Duodenal mucosa (tissue), 2 donors: ENCODE results near the gene SLC25A25.

ENCODE experiments used
- H3K27ac ChIP-seq: one replicate; pipeline ENCODE4 v1.7.0; 2013; ENCODE audit warnings: low read depth, low read length
- H3K27me3 ChIP-seq, 2 donors: one replicate each; pipeline ENCODE4 v1.7.0; 2013; ENCODE audit warnings: low read length in 2 of 2, control low read depth in 1 of 2; ENCODE audit not compliant: insufficient read depth in 2 of 2, control insufficient read depth in 1 of 2
- H3K36me3 ChIP-seq, 2 donors: one replicate each; pipeline ENCODE4 v1.7.0; 2013; ENCODE audit warnings: low read length in 2 of 2, control low read depth in 1 of 2; ENCODE audit not compliant: insufficient read depth in 2 of 2, control insufficient read depth in 1 of 2
- H3K4me1 ChIP-seq, 2 donors: one replicate each; pipeline ENCODE4 v1.7.0; 2013; ENCODE audit warnings: low read length in 2 of 2, control low read depth in 1 of 2; ENCODE audit not compliant: insufficient read depth in 2 of 2, control insufficient read depth in 1 of 2
- H3K4me3 ChIP-seq, 2 donors: one replicate each; pipeline ENCODE4 v1.7.0; 2013; ENCODE audit warnings: low read length in 2 of 2, low read depth in 1 of 2
- H3K9ac ChIP-seq, 2 donors: one replicate each; pipeline ENCODE4 v1.7.0; 2013; ENCODE audit warnings: low read length in 2 of 2, low read depth in 1 of 2
- H3K9me3 ChIP-seq, 2 donors: one replicate each; pipeline ENCODE4 v1.7.0; 2013; ENCODE audit warnings: low read length in 2 of 2, control low read depth in 1 of 2; ENCODE audit not compliant: control insufficient read depth in 1 of 2

The SLC25A25 gene

DNA sequence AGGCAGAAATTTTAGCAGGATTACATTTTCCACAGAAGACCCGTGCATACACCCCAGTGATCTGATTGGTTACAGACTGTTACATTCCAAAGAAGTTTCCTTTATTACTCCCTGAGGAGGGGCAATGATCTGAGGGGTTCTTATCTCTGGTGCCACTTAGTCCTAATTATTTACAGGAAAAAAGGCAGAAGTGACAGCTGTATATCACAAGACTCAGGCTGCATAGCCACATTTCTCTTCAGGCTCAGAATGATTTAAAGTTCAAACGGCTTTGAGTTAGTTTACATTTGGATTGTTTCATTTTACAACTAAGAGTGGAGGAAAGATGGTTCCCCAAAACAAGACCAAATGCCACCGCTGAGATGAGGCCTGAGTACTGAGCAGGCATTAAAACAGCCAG lies 18.2 kb upstream of the SLC25A25 start:
- peak overlapping the region in 1 of 2 donors; percentile 26 for H3K9ac ChIP-seq
- H3K27me3 ChIP-seq = no peaks in the 10 kb centered on the region
- H3K9me3 ChIP-seq = no peaks in the 10 kb centered on the region
- H3K36me3 ChIP-seq = no peaks in the 10 kb centered on the region
- H3K4me1 ChIP-seq = peaks cover 9 to 11% of the 10 kb centered on the region in 2 donors
- H3K27ac ChIP-seq = no peak overlapping the region
- no peak overlapping the region for H3K4me3 ChIP-seq

DNA sequence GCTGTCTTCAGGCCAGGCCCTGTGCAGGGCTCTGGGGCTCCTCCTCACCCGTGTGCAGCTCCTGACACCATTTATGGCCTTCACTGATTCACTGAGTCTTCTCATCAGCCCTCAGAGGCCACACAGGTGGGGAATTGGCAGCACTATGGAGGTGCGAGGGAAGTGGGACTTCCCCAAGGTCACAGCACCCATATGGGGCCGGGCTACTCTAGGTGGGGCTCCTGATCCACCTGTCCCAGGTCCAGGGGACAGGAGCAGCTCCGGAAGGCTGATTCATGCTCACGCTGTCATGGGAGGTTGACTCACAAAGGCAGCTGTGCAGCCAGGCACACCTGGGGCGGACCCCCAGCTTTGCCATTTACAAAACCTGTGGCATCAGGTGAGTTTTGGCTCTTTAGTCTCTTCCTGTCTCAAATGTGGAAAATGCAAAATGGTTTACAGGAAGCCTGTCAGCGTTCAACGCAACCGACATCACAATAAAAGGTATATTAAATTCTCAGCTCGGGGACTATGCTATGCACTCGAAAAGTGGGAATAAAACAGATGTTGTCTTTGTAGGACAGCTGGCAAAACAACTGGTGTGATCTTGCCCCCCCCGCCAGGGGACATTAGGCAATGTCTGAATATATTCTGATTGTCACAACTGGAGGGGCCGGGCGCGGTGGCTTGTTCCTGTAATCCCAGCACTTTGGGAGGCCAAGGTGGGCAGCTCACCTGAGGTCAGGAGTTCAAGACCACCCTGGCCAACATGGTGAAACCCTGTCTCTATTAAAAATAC lies 15.9 kb upstream of the SLC25A25 start:
- Histone ChIP-seq H3K27me3 (no peaks in the 10 kb centered on the region), H3K9ac (no peak overlapping the region), H3K4me1 (peaks cover 15 to 20% of the 10 kb centered on the region in 2 donors), H3K27ac (no peak overlapping the region), H3K36me3 (no peaks in the 10 kb centered on the region), H3K4me3 (no peak overlapping the region), H3K9me3 (no peaks in the 10 kb centered on the region)

DNA sequence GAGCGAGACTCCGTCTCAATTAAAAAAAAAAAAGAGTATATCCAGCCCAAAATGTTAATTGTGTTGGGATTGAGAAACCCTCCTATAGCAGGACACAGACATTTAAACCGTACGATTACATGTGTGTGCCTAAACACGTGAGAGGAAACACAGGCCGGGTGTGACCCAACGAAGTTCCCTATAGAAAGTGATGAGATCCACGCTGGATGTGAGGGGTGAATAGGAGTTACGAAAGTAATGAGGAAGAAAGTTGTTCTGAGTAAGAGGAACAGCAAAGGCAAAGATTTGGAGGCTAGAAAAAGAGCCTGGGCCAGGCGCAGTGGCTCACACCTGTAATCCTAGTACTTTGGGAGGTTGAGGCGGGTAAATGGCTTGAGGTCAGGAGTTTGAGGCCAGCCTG lies 14.5 kb upstream of the SLC25A25 start:
- H3K9ac ChIP-seq = no peak overlapping the region
- no peak overlapping the region for H3K27ac ChIP-seq
- no peaks in the 10 kb centered on the region for H3K36me3 ChIP-seq

DNA sequence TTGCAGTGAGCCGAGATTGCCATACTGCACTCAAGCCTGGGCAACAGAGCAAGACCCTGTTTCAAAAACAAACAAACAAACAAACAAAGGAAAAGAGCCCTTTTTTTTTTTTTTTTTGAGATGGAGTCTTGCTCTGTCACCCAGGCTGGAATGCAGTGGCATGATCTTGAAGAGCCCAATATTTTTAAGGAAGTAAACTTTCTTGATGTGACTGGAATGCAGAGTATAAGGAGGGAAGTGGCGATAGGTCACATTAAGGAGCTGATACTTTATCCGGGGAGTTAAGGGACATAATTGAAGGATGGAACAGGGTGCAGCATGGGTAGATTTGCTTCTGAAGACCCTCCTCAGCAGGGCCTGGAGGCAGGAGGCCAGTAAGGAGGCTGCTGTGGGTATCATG lies 13.9 kb upstream of the SLC25A25 start:
- H3K4me3 ChIP-seq = no peak overlapping the region
- H3K27me3 ChIP-seq = no peaks in the 10 kb centered on the region
- no peak overlapping the region for H3K27ac ChIP-seq
- no peaks in the 10 kb centered on the region for H3K9me3 ChIP-seq
- no peaks in the 10 kb centered on the region for H3K36me3 ChIP-seq
- peaks cover 18 to 20% of the 10 kb centered on the region in 2 donors for H3K4me1 ChIP-seq
- H3K9ac ChIP-seq = no peak overlapping the region

More for the DNA sequence above, 14.5 kb upstream of the SLC25A25 start:
- Histone ChIP-seq H3K4me1 (peaks cover 18 to 20% of the 10 kb centered on the region in 2 donors), H3K4me3 (no peak overlapping the region), H3K9me3 (no peaks in the 10 kb centered on the region), H3K27me3 (no peaks in the 10 kb centered on the region)

DNA sequence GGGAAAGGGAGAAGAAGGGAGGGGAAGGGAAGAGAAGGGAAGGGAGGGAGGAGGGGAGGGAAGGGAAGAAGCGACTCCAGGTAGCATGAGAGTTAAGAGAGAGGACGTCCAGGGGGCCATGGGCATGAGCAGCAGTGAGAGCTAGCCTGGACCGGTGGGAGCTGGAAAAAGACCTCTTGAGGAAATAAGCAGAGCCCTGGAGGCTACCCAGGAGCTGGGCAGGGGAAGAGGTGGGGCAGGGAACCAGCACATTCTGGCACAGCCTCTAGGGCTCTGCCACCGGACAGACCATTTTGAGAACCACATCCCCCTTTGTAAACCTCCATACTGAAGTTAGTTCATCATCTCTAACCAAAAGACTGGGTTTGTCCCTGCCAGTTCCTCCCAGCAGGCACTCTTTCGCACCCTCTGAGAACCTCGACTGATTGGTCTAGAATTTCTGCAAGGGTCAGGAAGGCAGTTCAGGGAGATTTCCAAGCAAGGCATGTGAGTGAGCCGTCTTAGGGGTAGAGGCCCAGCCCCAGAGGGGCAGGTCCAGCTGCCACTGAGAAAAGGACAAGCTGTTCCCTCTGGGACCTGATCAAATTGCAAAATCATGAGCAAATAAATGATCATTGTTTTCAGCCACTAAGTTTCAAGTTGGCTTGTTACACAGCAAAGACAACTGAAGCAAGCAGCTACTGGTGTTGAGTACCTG lies 12.5 kb upstream of the SLC25A25 start:
- H3K27me3 ChIP-seq = no peaks in the 10 kb centered on the region
- H3K4me1 ChIP-seq = peaks cover 18 to 20% of the 10 kb centered on the region in 2 donors
- H3K9ac ChIP-seq = no peak overlapping the region
- H3K9me3 ChIP-seq = no peaks in the 10 kb centered on the region
- no peaks in the 10 kb centered on the region for H3K36me3 ChIP-seq
- H3K27ac ChIP-seq = no peak overlapping the region
- H3K4me3 ChIP-seq = no peak overlapping the region

DNA sequence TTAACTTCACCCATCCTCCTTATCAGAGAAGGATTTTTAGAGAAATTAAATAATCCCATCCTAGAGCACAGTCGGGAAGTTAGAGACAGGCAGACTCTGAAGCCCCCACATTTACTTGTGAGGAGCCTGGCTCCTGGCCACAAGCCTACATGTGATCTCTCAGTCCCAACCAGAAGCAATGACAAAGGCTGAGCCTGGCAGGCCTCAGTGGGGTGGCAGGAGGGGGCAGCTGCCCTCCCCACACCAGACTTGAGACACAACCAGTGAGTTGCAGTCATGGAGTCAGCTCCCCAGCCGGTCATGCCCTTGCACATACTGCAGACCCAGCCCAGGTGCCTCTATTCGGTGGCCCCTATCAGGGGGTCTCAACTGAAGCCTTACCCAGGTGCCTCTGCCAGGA lies 11.9 kb upstream of the SLC25A25 start:
- Histone ChIP-seq H3K27ac (peak overlapping the region; percentile 15), H3K4me3 (no peak overlapping the region), H3K36me3 (no peaks in the 10 kb centered on the region), H3K27me3 (no peaks in the 10 kb centered on the region), H3K9me3 (no peaks in the 10 kb centered on the region), H3K4me1 (peaks cover 16 to 20% of the 10 kb centered on the region in 2 donors), H3K9ac (no peak overlapping the region)

DNA sequence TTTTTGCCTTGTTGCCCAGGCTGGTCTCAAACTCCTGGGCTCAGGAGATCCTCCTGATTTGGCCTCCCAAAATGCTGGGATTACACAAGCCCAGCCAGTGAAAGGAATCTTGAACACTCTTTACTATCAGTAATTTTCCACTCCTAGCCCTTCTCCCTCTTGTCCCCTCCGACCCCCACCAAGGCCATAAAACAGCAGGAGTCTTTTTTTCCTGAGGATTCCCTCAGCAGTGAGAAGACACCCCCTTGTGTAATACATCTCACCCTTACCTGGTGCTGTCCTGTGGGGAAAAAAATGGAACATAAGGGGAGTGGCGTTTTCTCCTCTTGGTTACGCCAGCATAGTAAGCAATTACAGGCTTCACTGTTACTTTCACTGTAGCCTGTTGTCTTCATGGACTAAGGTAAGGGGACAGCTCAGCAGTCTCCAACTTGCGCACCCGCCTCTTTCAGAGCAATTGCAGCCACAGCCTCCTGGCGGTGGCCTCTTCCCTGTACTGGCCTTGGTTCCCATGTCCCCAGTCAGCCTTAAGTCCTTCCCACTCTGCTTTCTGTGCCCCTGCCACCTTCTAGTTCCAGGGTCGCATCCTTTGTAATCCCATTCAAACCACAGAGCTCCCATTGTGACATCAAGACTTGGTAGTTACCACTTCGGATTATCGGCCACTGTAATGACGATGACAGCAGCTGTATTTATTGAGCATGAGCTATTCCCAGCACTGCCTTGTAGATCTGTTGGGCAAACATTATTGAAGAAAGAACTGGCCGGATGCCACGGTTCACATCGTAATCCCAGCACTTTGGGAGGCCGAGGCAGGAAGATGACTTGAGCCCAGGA lies 10.9 kb upstream of the SLC25A25 start:
- H3K9me3 ChIP-seq = no peaks in the 10 kb centered on the region
- peaks cover 9 to 19% of the 10 kb centered on the region in 2 donors for H3K4me1 ChIP-seq
- no peak overlapping the region for H3K4me3 ChIP-seq
- no peak overlapping the region for H3K27ac ChIP-seq
- H3K9ac ChIP-seq = peak overlapping the region in 1 of 2 donors; percentile 8
- H3K27me3 ChIP-seq = no peaks in the 10 kb centered on the region
- peaks cover 0 to 4% of the 10 kb centered on the region in 2 donors for H3K36me3 ChIP-seq

DNA sequence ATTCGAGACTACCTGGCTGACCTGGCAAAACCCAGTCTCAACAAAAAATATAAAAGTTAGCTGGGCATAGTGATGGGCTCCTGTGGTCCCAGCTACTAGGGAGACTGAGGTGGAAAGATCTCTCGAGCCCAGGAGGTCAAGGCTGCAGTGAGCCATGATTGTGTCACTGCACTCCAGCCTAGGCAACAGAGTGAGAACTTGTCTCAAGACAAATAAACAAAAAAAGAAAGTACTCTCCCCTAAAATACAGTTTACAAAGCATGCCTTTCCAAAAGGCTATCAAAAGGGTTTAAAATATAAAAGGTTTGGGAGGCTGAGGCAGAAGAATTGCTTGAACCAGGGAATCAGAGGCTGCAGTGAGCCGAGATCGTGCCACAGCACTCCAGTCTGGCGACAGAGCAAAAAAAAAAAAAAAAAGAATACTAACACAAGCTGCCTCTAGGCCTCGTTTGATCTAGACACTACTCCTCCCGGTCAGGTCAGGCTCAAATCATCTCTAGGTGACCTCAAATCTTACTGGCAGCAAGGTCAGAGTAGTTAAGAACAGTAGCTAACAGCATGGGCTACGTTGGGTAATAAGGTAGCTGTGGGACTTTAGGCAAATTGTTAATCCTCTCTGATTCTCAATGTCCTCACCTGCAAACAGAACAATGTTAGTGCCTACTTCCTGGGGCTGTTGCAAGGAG lies 10.2 kb upstream of the SLC25A25 start:
- Histone ChIP-seq H3K27ac (no peak overlapping the region), H3K9ac (no peak overlapping the region), H3K27me3 (no peaks in the 10 kb centered on the region), H3K9me3 (no peaks in the 10 kb centered on the region), H3K4me3 (no peak overlapping the region), H3K36me3 (peaks cover 6 to 12% of the 10 kb centered on the region in 2 donors), H3K4me1 (peaks cover 7 to 16% of the 10 kb centered on the region in 2 donors)

DNA sequence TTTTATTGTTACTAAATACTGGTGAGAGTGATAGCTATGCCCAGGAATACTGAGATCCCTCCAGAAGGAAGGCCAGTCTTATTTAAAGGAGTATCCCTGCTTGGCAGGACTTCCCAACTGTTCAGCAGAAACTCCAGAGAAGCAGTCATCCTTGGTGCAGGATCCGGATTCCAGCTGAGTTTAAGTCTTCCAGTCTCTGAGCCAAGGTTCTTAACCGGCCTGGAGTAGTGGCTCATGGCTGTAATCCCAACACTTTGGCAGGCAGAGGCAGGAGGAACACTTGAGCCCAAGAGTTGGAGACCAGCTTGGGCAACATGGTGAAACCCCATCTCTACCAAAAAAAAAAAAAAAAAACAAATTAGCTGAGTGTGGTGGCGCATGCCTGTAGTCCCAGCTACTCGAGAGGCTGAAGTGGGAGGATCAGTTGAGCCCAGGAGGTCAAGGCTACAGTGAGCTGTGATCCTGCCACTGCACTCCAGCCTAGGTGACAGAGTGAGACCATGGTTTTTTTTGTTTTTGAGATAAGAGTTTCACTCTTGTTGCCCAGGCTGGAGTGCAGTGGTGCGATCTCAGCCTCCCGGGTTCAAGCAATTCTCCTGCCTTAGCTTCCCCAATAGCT lies 8.6 kb upstream of the SLC25A25 start:
- Histone ChIP-seq H3K4me1 (peaks cover 7 to 16% of the 10 kb centered on the region in 2 donors), H3K9me3 (no peaks in the 10 kb centered on the region), H3K27me3 (no peaks in the 10 kb centered on the region), H3K36me3 (peaks cover 8 to 21% of the 10 kb centered on the region in 2 donors), H3K27ac (no peak overlapping the region), H3K4me3 (no peak overlapping the region), H3K9ac (no peak overlapping the region)
